ENCODE data around the gene KLLN. TPM values are rescaled to one million over a fixed set of nuclear protein-coding genes. Genes with fewer than 3 reads are reported as not detected.
A peak's percentile ranks its signal among the peaks of the same experiment; 100 is the strongest.
"Not testable (repeated sequence)": the region's sequence is repeated elsewhere in the genome, so short reads cannot be mapped to it uniquely, and the experiment has no call there.

KLLN gene
- total RNA-seq, 1 experiment from 2014 or later = 1.4 TPM

- Histone ChIP-seq H3K36me3 (ENCODE audit: control insufficient read depth in 1 of 2, insufficient read depth in 2 of 2, low read length in 2 of 2) (no peaks in the 10 kb centered on the region), H3K9ac (ENCODE audit: low read length) (no peak overlapping the region), H3K79me2 (ENCODE audit: insufficient read depth, low read length) (no peaks in the 10 kb centered on the region), H3K4me3 (replicated peaks in 1 of 2; ENCODE audit: low read depth in 1 of 2, low read length in 2 of 2) (no peak overlapping the region), H3K9me2 (ENCODE audit: insufficient read depth) (no peaks in the 10 kb centered on the region), H3K27me3 (ENCODE audit: insufficient read depth, low read length) (no peaks in the 10 kb centered on the region), H2AFZ (ENCODE audit: low read depth, low read length, poor library complexity, severe bottlenecking) (no peak overlapping the region), H3K9me3 (ENCODE audit: control insufficient read depth in 1 of 2, insufficient read depth in 1 of 2, low read depth in 1 of 2, low read length in 2 of 2) (no peaks in the 10 kb centered on the region), H3K4me1 (ENCODE audit: control insufficient read depth in 1 of 2, insufficient read depth in 2 of 2, low read length in 2 of 2) (peaks cover 28 to 55% of the 10 kb centered on the region in 2 experiments), H3K4me2 (ENCODE audit: low read length) (no peak overlapping the region), H4K20me1 (ENCODE audit: insufficient read depth) (no peaks in the 10 kb centered on the region), H3K27ac (ENCODE audit: low read depth, low read length) (no peak overlapping the region)
- ChIA-PET CTCF (no interaction called here), POLR2A (no interaction called here), RAD21 (ENCODE audit: low non-redundant PET in 1 of 2, low total read pairs in 2 of 2, uncharacterized antibody in 2 of 2, unreplicated experiment in 2 of 2) (no interaction called here)
- TF ChIP-seq ELF1 (IDR thresholded peaks at IDR 0.05; ENCODE audit: borderline replicate concordance, low read depth) (no peak), ZFX (IDR thresholded peaks at IDR 0.05) (no peak), SP1 (IDR thresholded peaks at IDR 0.05; ENCODE audit: low read depth) (no peak), CEBPB (IDR thresholded peaks at IDR 0.05; ENCODE audit: low read depth) (no peak), EGR1 (IDR thresholded peaks at IDR 0.05; ENCODE audit: low read depth) (no peak), EZH2 (IDR thresholded peaks at IDR 0.05) (no peak), SRF (IDR thresholded peaks at IDR 0.05; ENCODE audit: low read depth) (no peak), ZBTB33 (IDR thresholded peaks at IDR 0.05; ENCODE audit: extremely low read depth, insufficient replicate concordance, low read length) (no peak), JUND (IDR thresholded peaks at IDR 0.05) (no peak)
- TF ChIP-seq, protein P1, sequence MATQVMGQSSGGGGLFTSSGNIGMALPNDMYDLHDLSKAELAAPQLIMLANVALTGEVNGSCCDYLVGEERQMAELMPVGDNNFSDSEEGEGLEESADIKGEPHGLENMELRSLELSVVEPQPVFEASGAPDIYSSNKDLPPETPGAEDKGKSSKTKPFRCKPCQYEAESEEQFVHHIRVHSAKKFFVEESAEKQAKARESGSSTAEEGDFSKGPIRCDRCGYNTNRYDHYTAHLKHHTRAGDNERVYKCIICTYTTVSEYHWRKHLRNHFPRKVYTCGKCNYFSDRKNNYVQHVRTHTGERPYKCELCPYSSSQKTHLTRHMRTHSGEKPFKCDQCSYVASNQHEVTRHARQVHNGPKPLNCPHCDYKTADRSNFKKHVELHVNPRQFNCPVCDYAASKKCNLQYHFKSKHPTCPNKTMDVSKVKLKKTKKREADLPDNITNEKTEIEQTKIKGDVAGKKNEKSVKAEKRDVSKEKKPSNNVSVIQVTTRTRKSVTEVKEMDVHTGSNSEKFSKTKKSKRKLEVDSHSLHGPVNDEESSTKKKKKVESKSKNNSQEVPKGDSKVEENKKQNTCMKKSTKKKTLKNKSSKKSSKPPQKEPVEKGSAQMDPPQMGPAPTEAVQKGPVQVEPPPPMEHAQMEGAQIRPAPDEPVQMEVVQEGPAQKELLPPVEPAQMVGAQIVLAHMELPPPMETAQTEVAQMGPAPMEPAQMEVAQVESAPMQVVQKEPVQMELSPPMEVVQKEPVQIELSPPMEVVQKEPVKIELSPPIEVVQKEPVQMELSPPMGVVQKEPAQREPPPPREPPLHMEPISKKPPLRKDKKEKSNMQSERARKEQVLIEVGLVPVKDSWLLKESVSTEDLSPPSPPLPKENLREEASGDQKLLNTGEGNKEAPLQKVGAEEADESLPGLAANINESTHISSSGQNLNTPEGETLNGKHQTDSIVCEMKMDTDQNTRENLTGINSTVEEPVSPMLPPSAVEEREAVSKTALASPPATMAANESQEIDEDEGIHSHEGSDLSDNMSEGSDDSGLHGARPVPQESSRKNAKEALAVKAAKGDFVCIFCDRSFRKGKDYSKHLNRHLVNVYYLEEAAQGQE (IDR thresholded peaks at IDR 0.05; ENCODE audit: low read depth) = no peak
- TF ChIP-seq, protein P2, sequence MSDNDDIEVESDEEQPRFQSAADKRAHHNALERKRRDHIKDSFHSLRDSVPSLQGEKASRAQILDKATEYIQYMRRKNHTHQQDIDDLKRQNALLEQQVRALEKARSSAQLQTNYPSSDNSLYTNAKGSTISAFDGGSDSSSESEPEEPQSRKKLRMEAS (IDR thresholded peaks at IDR 0.05) = no peak
- TF ChIP-seq, protein P3, sequence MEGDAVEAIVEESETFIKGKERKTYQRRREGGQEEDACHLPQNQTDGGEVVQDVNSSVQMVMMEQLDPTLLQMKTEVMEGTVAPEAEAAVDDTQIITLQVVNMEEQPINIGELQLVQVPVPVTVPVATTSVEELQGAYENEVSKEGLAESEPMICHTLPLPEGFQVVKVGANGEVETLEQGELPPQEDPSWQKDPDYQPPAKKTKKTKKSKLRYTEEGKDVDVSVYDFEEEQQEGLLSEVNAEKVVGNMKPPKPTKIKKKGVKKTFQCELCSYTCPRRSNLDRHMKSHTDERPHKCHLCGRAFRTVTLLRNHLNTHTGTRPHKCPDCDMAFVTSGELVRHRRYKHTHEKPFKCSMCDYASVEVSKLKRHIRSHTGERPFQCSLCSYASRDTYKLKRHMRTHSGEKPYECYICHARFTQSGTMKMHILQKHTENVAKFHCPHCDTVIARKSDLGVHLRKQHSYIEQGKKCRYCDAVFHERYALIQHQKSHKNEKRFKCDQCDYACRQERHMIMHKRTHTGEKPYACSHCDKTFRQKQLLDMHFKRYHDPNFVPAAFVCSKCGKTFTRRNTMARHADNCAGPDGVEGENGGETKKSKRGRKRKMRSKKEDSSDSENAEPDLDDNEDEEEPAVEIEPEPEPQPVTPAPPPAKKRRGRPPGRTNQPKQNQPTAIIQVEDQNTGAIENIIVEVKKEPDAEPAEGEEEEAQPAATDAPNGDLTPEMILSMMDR (IDR thresholded peaks at IDR 0.05 in 2 of 3, conservative IDR thresholded peaks at IDR 0.05 in 1 of 3; ENCODE audit: borderline replicate concordance in 1 of 3, insufficient read depth in 1 of 3, low read depth in 2 of 3, low read length in 2 of 3) = no peak
- DNase-seq (ENCODE audit: low read depth, low spot score) (no peak), ATAC-seq (no peak)
- no TSS peak for BruUV-seq (replicated peaks)
- intact Hi-C loops (cut with micrococcal nuclease) = no loop called here
Measured at GRCh38 chr10:87847550-87847949, 15.8 kb downstream of the KLLN start.

DNA sequence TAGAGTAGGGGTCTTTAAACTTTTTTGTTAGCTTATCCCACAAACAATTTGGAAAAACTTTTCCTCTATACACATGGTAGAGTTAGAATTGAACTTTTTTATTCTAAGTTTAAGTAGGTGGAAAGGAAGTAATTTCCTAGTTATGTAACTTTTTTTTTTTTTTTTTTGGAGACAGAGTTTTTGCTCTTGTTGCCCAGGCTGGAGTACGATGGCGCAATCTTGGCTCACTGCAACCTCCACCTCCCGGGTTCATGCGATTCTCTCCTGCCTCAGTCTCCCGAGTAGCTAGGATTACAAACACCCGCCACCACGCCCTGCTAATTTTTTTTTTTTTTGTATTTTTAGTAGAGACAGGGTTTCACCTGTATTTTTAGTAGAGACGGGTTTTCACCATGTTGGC, 16.6 kb downstream of the KLLN start:
- ATAC-seq; H3K9me2 ChIP-seq (ENCODE audit: insufficient read depth); H3K36me3 ChIP-seq (ENCODE audit: control insufficient read depth in 1 of 2, insufficient read depth in 2 of 2, low read length in 2 of 2); H3K79me2 ChIP-seq (ENCODE audit: insufficient read depth, low read length); H3K4me3 ChIP-seq (replicated peaks in 1 of 2; ENCODE audit: low read depth in 1 of 2, low read length in 2 of 2); H3K9me3 ChIP-seq (ENCODE audit: control insufficient read depth in 1 of 2, insufficient read depth in 1 of 2, low read depth in 1 of 2, low read length in 2 of 2); H3K9ac ChIP-seq (ENCODE audit: low read length); CTCF ChIA-PET; intact Hi-C loops (cut with micrococcal nuclease); H3K27ac ChIP-seq (ENCODE audit: low read depth, low read length); DNase-seq (ENCODE audit: low read depth, low spot score); H4K20me1 ChIP-seq (ENCODE audit: insufficient read depth); H3K27me3 ChIP-seq (ENCODE audit: insufficient read depth, low read length); BruUV-seq (replicated peaks): not testable (repeated sequence)
- H2AFZ ChIP-seq (ENCODE audit: low read depth, low read length, poor library complexity, severe bottlenecking) = peak overlapping the region; percentile 96
- H3K4me1 ChIP-seq (ENCODE audit: control insufficient read depth in 1 of 2, insufficient read depth in 2 of 2, low read length in 2 of 2) = peaks cover 34 to 64% of the 10 kb centered on the region in 2 experiments
- ChIA-PET POLR2A (interaction anchor here (1.3 to 2.8 kb wide), 3 partner anchors 13 to 29 kb away, joined by 3 to 16 read pairs (median 6); partner anchors contain the start of genes ATAD1 and KLLN), RAD21 (ENCODE audit: low non-redundant PET in 1 of 2, low total read pairs in 2 of 2, uncharacterized antibody in 2 of 2, unreplicated experiment in 2 of 2) (interaction anchor here in 1 of 2 experiments (1.2 kb wide), 1 partner anchor 541 kb away, joined by 3 read pairs; no protein-coding TSS in a partner anchor)
- H3K4me2 ChIP-seq (ENCODE audit: low read length) = peak overlapping the region; percentile 69; the same call in 1 of the 2 replicates

All from HCT116 (cell line).